ENCODE measurements around the gene RACK1.
"Not testable (repeated sequence)": the region's sequence is repeated elsewhere in the genome, so short reads cannot be mapped to it uniquely, and the experiment has no call there.

DNA sequence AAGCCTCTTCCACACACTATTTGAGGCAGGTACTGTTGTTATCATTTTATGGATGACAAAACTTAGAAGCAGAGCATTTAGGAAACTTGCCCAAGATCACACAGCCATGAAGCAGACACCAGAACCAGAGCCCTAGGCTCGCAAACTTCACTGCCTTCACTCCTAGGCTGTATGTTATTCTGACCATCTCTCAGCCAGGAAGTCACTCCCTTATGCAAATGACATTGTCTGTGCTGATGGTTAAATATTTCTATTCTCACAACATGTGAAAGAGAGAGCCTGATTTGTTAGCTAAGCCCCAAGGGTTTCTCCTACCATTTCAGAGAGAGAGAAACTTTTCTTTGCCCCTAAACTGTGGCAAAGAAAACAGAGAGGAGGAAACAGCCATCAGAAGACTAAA, 43.6 kb upstream of the RACK1 start:
- not testable (repeated sequence) for TF ChIP-seq POLR2AphosphoS5 (IDR thresholded peaks at IDR 0.05; ENCODE audit: low read depth, low read length); TAF1 (IDR thresholded peaks at IDR 0.05; ENCODE audit: borderline replicate concordance, low read depth, low read length)
